ENCODE results near the gene SNRNP35.
"Not testable (repeated sequence)": the region's sequence is repeated elsewhere in the genome, so short reads cannot be mapped to it uniquely, and the experiment has no call there.

The SNRNP35 gene

DNA sequence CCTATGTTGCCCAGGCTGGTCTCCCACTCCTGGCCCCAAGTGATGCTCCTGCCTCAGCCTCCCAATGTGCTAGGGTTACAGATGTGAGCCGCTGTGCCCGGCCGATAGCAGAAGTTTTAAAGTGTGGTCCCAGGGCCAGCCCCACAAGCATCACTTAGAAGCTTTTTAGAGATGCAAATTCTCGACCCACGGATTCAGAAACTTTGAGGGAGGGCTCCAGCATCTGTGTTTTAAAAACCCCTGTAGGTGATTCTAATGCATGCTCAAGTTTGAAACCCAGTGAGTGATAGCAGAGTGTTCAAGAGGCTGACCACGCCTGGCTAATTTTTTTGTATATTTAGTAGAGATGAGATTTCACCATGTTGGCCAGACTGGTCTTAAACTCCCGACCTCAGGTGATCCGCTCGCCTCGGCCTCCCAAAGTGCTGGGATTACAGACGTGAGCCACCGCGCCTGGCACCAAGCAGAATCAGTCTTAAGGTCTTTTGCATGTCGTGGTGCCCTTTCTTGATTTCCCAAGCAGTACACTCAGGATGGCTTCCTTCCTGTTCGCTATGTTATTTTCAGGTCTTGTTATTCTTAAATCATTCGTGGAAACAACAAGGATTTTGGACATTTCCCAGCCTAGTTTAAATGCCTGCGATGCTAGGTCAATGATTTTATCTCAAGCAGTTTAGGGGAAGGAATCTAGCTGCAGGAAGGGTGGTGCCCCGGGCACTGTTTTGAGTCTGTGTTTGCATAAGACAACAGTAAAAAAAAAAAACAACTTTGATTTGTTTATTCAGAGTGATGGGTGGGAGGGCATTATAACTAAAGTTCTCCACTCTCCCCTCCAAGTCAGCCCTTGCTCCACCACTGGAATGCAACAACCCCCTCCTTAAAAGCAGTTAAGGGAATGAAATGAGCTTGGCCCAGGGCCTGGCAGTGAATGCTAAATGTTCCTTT lies 12.3 kb upstream of the SNRNP35 start:
- H3K27ac ChIP-seq: peak overlapping the region; percentile 95
- TF ChIP-seq, protein P1, sequence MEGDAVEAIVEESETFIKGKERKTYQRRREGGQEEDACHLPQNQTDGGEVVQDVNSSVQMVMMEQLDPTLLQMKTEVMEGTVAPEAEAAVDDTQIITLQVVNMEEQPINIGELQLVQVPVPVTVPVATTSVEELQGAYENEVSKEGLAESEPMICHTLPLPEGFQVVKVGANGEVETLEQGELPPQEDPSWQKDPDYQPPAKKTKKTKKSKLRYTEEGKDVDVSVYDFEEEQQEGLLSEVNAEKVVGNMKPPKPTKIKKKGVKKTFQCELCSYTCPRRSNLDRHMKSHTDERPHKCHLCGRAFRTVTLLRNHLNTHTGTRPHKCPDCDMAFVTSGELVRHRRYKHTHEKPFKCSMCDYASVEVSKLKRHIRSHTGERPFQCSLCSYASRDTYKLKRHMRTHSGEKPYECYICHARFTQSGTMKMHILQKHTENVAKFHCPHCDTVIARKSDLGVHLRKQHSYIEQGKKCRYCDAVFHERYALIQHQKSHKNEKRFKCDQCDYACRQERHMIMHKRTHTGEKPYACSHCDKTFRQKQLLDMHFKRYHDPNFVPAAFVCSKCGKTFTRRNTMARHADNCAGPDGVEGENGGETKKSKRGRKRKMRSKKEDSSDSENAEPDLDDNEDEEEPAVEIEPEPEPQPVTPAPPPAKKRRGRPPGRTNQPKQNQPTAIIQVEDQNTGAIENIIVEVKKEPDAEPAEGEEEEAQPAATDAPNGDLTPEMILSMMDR (conservative IDR thresholded peaks at IDR 0.05): no peak

GRCh38 chr12:123446333-123446713 lies 11.6 kb upstream of the SNRNP35 start:
- peak overlapping the region; percentile 95 for H3K27ac ChIP-seq
- TF ChIP-seq, protein P1 (conservative IDR thresholded peaks at IDR 0.05): no peak

DNA sequence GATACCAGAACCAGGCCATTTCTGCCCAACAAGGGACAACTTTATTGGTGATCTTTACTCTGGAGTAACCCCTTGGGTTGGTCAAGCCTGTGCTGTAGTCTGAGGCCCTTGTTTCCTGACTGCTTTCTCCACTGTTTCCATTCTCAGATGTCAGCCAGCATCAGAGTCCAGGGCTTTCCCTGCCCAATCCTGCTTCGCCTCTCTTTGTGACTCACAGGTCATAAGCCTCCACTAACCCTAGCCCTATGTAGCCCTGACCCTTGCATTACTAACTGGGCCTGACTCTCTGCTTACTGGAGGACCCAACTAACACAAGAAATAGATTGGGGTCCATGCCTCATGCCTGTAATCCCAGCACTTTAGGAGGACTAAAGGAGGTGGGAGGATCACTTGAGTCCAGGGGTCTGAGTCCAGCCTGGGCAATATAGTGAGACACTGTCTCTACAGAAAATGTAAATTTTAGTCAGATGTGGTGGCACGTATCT lies 8.6 kb upstream of the SNRNP35 start:
- TF ChIP-seq, protein P1 (conservative IDR thresholded peaks at IDR 0.05): no peak
- H3K27ac ChIP-seq: no peak overlapping the region

DNA sequence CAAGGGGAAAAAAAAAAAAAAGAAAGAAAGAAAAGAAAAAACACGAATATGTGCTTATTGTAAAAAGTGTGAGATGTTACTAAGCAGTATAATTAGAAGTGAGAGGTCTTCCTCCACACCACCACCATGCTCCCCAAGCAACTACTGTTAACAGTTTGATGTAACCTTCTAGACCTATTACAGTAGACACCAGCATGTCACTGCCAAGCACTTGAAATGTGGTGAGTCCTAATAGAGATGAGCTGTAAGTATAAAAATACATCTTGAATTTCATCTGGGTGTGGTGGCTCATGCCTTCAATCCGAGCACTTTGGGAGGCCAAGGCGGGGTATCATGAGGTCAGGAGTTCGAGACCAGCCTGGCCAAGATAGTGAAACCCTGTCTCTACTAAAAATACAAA lies 8.1 kb upstream of the SNRNP35 start:
- H3K27ac ChIP-seq: no peak overlapping the region

GRCh38 chr12:123450636-123451035 lies 7.3 kb upstream of the SNRNP35 start:
- TF ChIP-seq, protein P1 (conservative IDR thresholded peaks at IDR 0.05): no peak
- H3K27ac ChIP-seq: no peak overlapping the region

More for the DNA sequence above, 8.1 kb upstream of the SNRNP35 start:
- TF ChIP-seq, protein P1 (conservative IDR thresholded peaks at IDR 0.05): no peak

GRCh38 chr12:123452276-123452550 lies 5.7 kb upstream of the SNRNP35 start:
- not testable (repeated sequence) for H3K27ac ChIP-seq

GRCh38 chr12:123453165-123453564 lies 4.8 kb upstream of the SNRNP35 start:
- TF ChIP-seq, protein P1 (conservative IDR thresholded peaks at IDR 0.05): no peak
- H3K27ac ChIP-seq: no peak overlapping the region

- not testable (repeated sequence) for H3K27ac ChIP-seq
Observed at GRCh38 chr12:123463174-123463573, 5.2 kb downstream of the SNRNP35 start.
